ENCODE measurements around the gene UBN1. TPM values are rescaled to one million over a fixed set of nuclear protein-coding genes. Genes with fewer than 3 reads are reported as not detected.

UBN1 gene
- total RNA-seq, 3 donors from 2014 or later = 28.8 to 32.8 (median 29.1) TPM

- H3K27ac ChIP-seq = no peak overlapping the region
- no peak for TF ChIP-seq CTCF (IDR thresholded peaks at IDR 0.05)
- TF ChIP-seq POLR2AphosphoS5 (IDR thresholded peaks at IDR 0.05) = no peak
- TF ChIP-seq POLR2A (IDR thresholded peaks at IDR 0.05) = no peak
- H3K27me3 ChIP-seq = no peaks in the 10 kb centered on the region
- no peaks in the 10 kb centered on the region for H3K4me1 ChIP-seq
- no peak for DNase-seq (ENCODE audit: low spot score in 2 of 2)
- no peaks in the 10 kb centered on the region for H3K9me3 ChIP-seq
- intact Hi-C loops (cut with DNase I; ENCODE audit: low total_unique reads) = no loop called here
- H3K36me3 ChIP-seq = peaks cover 2% of the 10 kb centered on the region
- H3K4me3 ChIP-seq = no peak overlapping the region
Measured at GRCh38 chr16:4891097-4891885, 44.0 kb downstream of the UBN1 start.

GRCh38 chr16:4891886-4892216 lies 44.6 kb downstream of the UBN1 start:
- H3K4me1 ChIP-seq = no peaks in the 10 kb centered on the region
- H3K9me3 ChIP-seq = no peaks in the 10 kb centered on the region
- no peak for TF ChIP-seq CTCF (IDR thresholded peaks at IDR 0.05)
- TF ChIP-seq POLR2A (IDR thresholded peaks at IDR 0.05) = no peak
- no peak for TF ChIP-seq POLR2AphosphoS5 (IDR thresholded peaks at IDR 0.05)
- no peak overlapping the region for H3K4me3 ChIP-seq
- H3K27ac ChIP-seq = no peak overlapping the region
- no peaks in the 10 kb centered on the region for H3K36me3 ChIP-seq
- intact Hi-C loops (cut with DNase I; ENCODE audit: low total_unique reads) = no loop called here
- DNase-seq (ENCODE audit: low spot score in 2 of 2) = no peak
- H3K27me3 ChIP-seq = no peaks in the 10 kb centered on the region

GRCh38 chr16:4892361-4893102 lies 45.3 kb downstream of the UBN1 start:
- Histone ChIP-seq H3K9me3 (no peaks in the 10 kb centered on the region), H3K27ac (no peak overlapping the region), H3K27me3 (no peaks in the 10 kb centered on the region), H3K4me1 (no peaks in the 10 kb centered on the region), H3K36me3 (no peaks in the 10 kb centered on the region), H3K4me3 (no peak overlapping the region)
- TF ChIP-seq CTCF (IDR thresholded peaks at IDR 0.05) (no peak), POLR2A (IDR thresholded peaks at IDR 0.05) (no peak), POLR2AphosphoS5 (IDR thresholded peaks at IDR 0.05) (no peak)
- intact Hi-C loops (cut with DNase I; ENCODE audit: low total_unique reads) = no loop called here
- no peak for DNase-seq (ENCODE audit: low spot score in 2 of 2)

- no peak for DNase-seq (ENCODE audit: low spot score in 2 of 2)
- Histone ChIP-seq H3K36me3 (peaks cover 1% of the 10 kb centered on the region), H3K9me3 (no peaks in the 10 kb centered on the region), H3K27ac (no peak overlapping the region), H3K4me1 (no peaks in the 10 kb centered on the region), H3K27me3 (no peaks in the 10 kb centered on the region), H3K4me3 (no peak overlapping the region)
- intact Hi-C loops (cut with DNase I; ENCODE audit: low total_unique reads) = no loop called here
- no peak for TF ChIP-seq CTCF (IDR thresholded peaks at IDR 0.05)
- no peak for TF ChIP-seq POLR2AphosphoS5 (IDR thresholded peaks at IDR 0.05)
- no peak for TF ChIP-seq POLR2A (IDR thresholded peaks at IDR 0.05)
Measured at GRCh38 chr16:4893103-4893862, 46.0 kb downstream of the UBN1 start.
